ENCODE measurements around the gene GREB1. TPM values are rescaled to one million over a fixed set of nuclear protein-coding genes. Genes with fewer than 3 reads are reported as not detected.

GREB1 gene
- total RNA-seq, 1 experiment from 2014 or later, result 6.2 TPM

DNA sequence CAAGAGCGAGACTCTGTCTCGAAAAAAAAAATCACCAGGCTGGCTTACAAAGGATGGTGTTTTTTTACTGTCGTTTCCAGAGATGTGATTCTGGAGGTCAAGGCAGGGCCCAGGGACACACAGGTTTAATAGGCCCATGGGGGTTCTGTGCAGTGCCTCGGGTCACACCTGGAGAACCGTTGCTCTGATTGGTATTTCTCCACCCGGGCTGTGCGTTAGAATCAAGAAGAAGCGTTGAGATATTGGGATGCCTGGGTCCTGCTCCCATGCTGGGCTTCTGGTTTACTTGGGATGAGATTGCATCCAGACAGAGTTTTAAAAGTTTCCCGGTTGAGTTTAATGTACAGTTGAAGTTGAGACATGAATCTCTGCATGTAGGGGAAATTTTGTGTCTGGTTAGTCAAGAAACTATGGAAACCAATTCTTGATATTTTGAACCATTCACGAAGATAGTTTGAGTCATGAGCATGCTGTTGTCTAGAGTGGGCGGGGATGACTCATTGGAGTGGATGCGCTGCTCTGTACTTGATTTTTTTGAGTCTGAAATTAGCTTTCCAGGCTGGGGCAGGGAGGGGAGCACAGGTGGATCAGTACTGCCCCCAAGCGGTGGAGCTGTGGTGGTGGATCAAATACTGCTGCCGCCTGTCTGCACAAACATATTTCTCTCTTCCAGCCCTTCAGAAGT lies 50.1 kb downstream of the GREB1 start (continued):
- TF ChIP-seq, protein P1, sequence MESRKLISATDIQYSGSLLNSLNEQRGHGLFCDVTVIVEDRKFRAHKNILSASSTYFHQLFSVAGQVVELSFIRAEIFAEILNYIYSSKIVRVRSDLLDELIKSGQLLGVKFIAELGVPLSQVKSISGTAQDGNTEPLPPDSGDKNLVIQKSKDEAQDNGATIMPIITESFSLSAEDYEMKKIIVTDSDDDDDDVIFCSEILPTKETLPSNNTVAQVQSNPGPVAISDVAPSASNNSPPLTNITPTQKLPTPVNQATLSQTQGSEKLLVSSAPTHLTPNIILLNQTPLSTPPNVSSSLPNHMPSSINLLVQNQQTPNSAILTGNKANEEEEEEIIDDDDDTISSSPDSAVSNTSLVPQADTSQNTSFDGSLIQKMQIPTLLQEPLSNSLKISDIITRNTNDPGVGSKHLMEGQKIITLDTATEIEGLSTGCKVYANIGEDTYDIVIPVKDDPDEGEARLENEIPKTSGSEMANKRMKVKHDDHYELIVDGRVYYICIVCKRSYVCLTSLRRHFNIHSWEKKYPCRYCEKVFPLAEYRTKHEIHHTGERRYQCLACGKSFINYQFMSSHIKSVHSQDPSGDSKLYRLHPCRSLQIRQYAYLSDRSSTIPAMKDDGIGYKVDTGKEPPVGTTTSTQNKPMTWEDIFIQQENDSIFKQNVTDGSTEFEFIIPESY (IDR thresholded peaks at IDR 0.05; ENCODE audit: extremely low read depth, insufficient replicate concordance, low read length), result no peak

DNA sequence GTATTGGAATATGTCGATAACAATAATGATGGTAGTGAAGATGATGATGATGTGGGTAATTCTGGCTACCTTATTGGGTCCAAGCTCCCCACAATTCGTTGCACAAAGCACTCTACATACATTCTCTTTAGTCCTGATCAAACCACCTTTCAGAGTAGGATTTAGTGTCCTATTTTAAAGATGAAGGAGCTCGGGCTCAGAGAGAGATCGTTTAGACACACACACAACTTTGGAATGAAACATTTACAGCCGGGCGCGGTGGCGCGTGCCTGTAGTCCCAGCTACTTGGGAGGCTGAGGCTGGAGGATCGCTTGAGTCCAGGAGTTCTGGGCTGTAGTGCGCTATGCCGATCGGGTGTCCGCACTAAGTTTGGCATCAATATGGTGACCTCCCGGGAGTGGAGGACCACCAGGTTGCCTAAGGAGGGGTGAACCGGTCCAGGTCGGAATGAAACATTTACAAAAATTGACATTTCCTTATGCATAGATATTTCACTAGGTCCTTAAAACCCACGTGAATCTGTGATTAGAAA lies 50.7 kb downstream of the GREB1 start:
- Histone ChIP-seq H3K4me3 (replicated peaks in 1 of 2; ENCODE audit: low read depth in 1 of 2, low read length in 2 of 2) (no peak overlapping the region), H3K4me1 (ENCODE audit: control insufficient read depth in 1 of 2, insufficient read depth in 2 of 2, low read length in 2 of 2) (peaks cover 4 to 18% of the 10 kb centered on the region in 2 experiments), H3K27ac (ENCODE audit: low read depth, low read length) (no peak overlapping the region), H3K9ac (ENCODE audit: low read length) (no peak overlapping the region), H3K9me2 (ENCODE audit: insufficient read depth) (no peaks in the 10 kb centered on the region), H4K20me1 (ENCODE audit: insufficient read depth) (no peaks in the 10 kb centered on the region), H3K4me2 (ENCODE audit: low read length) (peak overlapping the region; percentile 40; the same call in 1 of the 2 replicates), H2AFZ (ENCODE audit: low read depth, low read length, poor library complexity, severe bottlenecking) (no peak overlapping the region), H3K9me3 (ENCODE audit: control insufficient read depth in 1 of 2, insufficient read depth in 1 of 2, low read depth in 1 of 2, low read length in 2 of 2) (no peaks in the 10 kb centered on the region), H3K79me2 (ENCODE audit: insufficient read depth, low read length) (no peaks in the 10 kb centered on the region), H3K27me3 (ENCODE audit: insufficient read depth, low read length) (no peaks in the 10 kb centered on the region), H3K36me3 (ENCODE audit: control insufficient read depth in 1 of 2, insufficient read depth in 2 of 2, low read length in 2 of 2) (no peaks in the 10 kb centered on the region)
- ATAC-seq (no peak), DNase-seq (ENCODE audit: low read depth, low spot score) (no peak)
- TF ChIP-seq ZFX (IDR thresholded peaks at IDR 0.05), result no peak
- TF ChIP-seq CBX3 (IDR thresholded peaks at IDR 0.05; ENCODE audit: low read depth), result no peak
- no peak for TF ChIP-seq ELF1 (IDR thresholded peaks at IDR 0.05; ENCODE audit: borderline replicate concordance, low read depth)
- no peak for TF ChIP-seq CEBPB (IDR thresholded peaks at IDR 0.05; ENCODE audit: low read depth)
- no peak for TF ChIP-seq EGR1 (IDR thresholded peaks at IDR 0.05; ENCODE audit: low read depth)
- no peak for TF ChIP-seq POLR2A (IDR thresholded peaks at IDR 0.05; ENCODE audit: borderline replicate concordance, extremely low read depth, insufficient read depth, insufficient read length)
- TF ChIP-seq, protein P1 (IDR thresholded peaks at IDR 0.05; ENCODE audit: extremely low read depth, insufficient replicate concordance, low read length), result no peak
- no peak for TF ChIP-seq SP1 (IDR thresholded peaks at IDR 0.05; ENCODE audit: low read depth)
- TF ChIP-seq RAD21 (IDR thresholded peaks at IDR 0.05; ENCODE audit: low read depth), result no peak
- TF ChIP-seq, protein P2, sequence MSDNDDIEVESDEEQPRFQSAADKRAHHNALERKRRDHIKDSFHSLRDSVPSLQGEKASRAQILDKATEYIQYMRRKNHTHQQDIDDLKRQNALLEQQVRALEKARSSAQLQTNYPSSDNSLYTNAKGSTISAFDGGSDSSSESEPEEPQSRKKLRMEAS (IDR thresholded peaks at IDR 0.05), result no peak
- TF ChIP-seq, protein P3, sequence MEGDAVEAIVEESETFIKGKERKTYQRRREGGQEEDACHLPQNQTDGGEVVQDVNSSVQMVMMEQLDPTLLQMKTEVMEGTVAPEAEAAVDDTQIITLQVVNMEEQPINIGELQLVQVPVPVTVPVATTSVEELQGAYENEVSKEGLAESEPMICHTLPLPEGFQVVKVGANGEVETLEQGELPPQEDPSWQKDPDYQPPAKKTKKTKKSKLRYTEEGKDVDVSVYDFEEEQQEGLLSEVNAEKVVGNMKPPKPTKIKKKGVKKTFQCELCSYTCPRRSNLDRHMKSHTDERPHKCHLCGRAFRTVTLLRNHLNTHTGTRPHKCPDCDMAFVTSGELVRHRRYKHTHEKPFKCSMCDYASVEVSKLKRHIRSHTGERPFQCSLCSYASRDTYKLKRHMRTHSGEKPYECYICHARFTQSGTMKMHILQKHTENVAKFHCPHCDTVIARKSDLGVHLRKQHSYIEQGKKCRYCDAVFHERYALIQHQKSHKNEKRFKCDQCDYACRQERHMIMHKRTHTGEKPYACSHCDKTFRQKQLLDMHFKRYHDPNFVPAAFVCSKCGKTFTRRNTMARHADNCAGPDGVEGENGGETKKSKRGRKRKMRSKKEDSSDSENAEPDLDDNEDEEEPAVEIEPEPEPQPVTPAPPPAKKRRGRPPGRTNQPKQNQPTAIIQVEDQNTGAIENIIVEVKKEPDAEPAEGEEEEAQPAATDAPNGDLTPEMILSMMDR (IDR thresholded peaks at IDR 0.05 in 2 of 3, conservative IDR thresholded peaks at IDR 0.05 in 1 of 3; ENCODE audit: borderline replicate concordance in 1 of 3, insufficient read depth in 1 of 3, low read depth in 2 of 3, low read length in 2 of 3), result no peak
- TF ChIP-seq JUND (IDR thresholded peaks at IDR 0.05), result no peak
- TF ChIP-seq SIN3A (IDR thresholded peaks at IDR 0.05; ENCODE audit: low read depth), result no peak
- TF ChIP-seq, protein P4, sequence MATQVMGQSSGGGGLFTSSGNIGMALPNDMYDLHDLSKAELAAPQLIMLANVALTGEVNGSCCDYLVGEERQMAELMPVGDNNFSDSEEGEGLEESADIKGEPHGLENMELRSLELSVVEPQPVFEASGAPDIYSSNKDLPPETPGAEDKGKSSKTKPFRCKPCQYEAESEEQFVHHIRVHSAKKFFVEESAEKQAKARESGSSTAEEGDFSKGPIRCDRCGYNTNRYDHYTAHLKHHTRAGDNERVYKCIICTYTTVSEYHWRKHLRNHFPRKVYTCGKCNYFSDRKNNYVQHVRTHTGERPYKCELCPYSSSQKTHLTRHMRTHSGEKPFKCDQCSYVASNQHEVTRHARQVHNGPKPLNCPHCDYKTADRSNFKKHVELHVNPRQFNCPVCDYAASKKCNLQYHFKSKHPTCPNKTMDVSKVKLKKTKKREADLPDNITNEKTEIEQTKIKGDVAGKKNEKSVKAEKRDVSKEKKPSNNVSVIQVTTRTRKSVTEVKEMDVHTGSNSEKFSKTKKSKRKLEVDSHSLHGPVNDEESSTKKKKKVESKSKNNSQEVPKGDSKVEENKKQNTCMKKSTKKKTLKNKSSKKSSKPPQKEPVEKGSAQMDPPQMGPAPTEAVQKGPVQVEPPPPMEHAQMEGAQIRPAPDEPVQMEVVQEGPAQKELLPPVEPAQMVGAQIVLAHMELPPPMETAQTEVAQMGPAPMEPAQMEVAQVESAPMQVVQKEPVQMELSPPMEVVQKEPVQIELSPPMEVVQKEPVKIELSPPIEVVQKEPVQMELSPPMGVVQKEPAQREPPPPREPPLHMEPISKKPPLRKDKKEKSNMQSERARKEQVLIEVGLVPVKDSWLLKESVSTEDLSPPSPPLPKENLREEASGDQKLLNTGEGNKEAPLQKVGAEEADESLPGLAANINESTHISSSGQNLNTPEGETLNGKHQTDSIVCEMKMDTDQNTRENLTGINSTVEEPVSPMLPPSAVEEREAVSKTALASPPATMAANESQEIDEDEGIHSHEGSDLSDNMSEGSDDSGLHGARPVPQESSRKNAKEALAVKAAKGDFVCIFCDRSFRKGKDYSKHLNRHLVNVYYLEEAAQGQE (IDR thresholded peaks at IDR 0.05; ENCODE audit: low read depth), result no peak
- intact Hi-C loops (cut with micrococcal nuclease), result loop anchor here (1.0 to 5.0 kb wide), 6 partner anchors 98 to 752 kb away; no protein-coding TSS in a partner anchor
- BruUV-seq (replicated peaks), result no TSS peak
- POLR2A ChIA-PET, result interaction anchor here (0.6 kb wide), 1 partner anchor 21 kb away, joined by 4 read pairs; no protein-coding TSS in a partner anchor
- CTCF ChIA-PET, result interaction anchor here (0.8 to 5.4 kb wide), 16 partner anchors 15 to 752 kb away, joined by 3 to 159 read pairs (median 4); partner anchors contain the start of gene E2F6
- RAD21 ChIA-PET (ENCODE audit: low non-redundant PET in 1 of 2, low total read pairs in 2 of 2, uncharacterized antibody in 2 of 2, unreplicated experiment in 2 of 2), result interaction anchor here (0.9 to 3.3 kb wide), 6 partner anchors 107 to 453 kb away, joined by 3 to 17 read pairs (median 7); a partner anchor contains a TSS
